ENCODE measurements around the gene SYNE1. TPM values are rescaled to one million over a fixed set of nuclear protein-coding genes. Genes with fewer than 3 reads are reported as not detected.

SYNE1 gene
- total RNA-seq, 1 donor from 2014 or later: 6.0 TPM

DNA sequence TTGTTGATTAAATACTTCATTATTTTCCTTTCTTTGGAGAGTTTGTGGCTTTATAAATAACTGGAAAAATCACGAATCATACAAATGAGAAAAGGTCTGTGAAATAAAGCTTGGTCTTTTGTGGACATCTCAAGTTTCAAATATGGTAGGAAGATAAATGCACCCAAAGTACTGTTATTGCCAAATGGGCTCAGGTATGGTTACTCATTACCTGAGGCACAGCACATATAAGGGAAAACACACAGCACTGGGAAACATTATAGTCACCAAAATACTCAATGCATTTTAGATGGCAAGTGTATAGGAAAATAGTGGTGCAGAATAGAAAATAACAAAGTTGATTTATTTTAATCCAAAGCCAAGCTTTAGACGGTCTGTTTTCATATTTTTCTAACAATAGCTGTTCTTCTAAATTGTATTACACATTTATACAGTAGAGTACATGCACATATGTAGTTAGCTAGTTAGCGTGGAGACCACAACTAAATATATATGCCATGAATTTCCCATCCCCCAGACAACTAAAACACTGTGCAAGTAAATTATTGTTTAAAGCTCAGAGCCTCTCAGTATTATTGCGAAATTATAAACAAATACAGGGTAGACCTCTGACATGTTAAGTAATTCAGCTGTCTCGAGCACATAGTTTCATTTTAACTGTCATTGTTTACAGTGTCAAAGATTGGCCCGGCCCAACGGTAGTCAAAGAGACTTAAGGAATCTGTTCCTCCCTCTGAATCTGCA lies 336.0 kb downstream of the SYNE1 start:
- H3K79me2 ChIP-seq (ENCODE audit: low read depth): no peaks in the 10 kb centered on the region
- peak overlapping the region; percentile 23 for H3K9ac ChIP-seq
- no peak for TF ChIP-seq EZH2phosphoT487 (IDR thresholded peaks at IDR 0.05)
- TF ChIP-seq, protein P1, sequence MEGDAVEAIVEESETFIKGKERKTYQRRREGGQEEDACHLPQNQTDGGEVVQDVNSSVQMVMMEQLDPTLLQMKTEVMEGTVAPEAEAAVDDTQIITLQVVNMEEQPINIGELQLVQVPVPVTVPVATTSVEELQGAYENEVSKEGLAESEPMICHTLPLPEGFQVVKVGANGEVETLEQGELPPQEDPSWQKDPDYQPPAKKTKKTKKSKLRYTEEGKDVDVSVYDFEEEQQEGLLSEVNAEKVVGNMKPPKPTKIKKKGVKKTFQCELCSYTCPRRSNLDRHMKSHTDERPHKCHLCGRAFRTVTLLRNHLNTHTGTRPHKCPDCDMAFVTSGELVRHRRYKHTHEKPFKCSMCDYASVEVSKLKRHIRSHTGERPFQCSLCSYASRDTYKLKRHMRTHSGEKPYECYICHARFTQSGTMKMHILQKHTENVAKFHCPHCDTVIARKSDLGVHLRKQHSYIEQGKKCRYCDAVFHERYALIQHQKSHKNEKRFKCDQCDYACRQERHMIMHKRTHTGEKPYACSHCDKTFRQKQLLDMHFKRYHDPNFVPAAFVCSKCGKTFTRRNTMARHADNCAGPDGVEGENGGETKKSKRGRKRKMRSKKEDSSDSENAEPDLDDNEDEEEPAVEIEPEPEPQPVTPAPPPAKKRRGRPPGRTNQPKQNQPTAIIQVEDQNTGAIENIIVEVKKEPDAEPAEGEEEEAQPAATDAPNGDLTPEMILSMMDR (IDR thresholded peaks at IDR 0.05): no peak
- no peak for TF ChIP-seq EZH2 (IDR thresholded peaks at IDR 0.05)
- H3K9me3 ChIP-seq (ENCODE audit: low read depth): no peaks in the 10 kb centered on the region
- H3K4me3 Mint-ChIP-seq: peak overlapping the region; percentile 96
- peaks cover 2% of the 10 kb centered on the region for H3K36me3 Mint-ChIP-seq
- peak overlapping the region; percentile 66 for H3K4me3 ChIP-seq
- peak overlapping the region; percentile 100 for H2AFZ ChIP-seq (replicated peaks)
- no peaks in the 10 kb centered on the region for H3K36me3 ChIP-seq
- H3K27ac ChIP-seq: no peak overlapping the region
- no peak for DNase-seq (ENCODE audit: low spot score)
- H3K9me3 Mint-ChIP-seq: no peaks in the 10 kb centered on the region
- peaks cover 2% of the 10 kb centered on the region for H3K27me3 Mint-ChIP-seq (ENCODE audit: insufficient read depth, low read depth)
- peak overlapping the region; percentile 89 for H3K27ac Mint-ChIP-seq
- peak overlapping the region; percentile 85 for H3K4me2 ChIP-seq
- H3K27me3 ChIP-seq: no peaks in the 10 kb centered on the region
- no peaks in the 10 kb centered on the region for H4K20me1 ChIP-seq (ENCODE audit: low read depth)
- H3F3A ChIP-seq (ENCODE audit: low read depth): no peaks in the 10 kb centered on the region
- H3K4me1 ChIP-seq: peaks cover 6% of the 10 kb centered on the region
- H3K4me1 Mint-ChIP-seq: peaks cover 23% of the 10 kb centered on the region

DNA sequence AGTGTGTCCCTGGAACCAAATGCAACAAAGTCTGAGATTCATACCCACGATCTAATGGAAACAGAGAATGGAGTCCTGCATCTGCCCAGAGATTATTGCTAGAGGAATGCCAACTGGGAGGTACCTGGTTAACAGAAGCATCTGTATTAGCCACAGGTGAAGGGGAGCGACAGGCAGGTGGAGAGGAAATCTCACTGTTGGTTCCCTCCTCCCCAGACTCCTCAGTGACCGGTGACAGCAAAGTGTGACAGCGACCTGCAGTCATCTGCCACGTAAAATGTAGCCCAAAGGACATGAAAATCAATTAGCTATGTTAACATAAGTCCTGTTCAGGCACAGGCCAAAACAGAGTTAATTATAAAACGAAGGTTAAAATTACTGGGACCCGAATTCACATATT lies 336.6 kb downstream of the SYNE1 start:
- H3K9ac ChIP-seq: no peak overlapping the region
- Mint-ChIP-seq H3K36me3 (no peaks in the 10 kb centered on the region), H3K27ac (no peak overlapping the region), H3K4me3 (peak overlapping the region; percentile 96), H3K9me3 (no peaks in the 10 kb centered on the region), H3K4me1 (peaks cover 26% of the 10 kb centered on the region), H3K27me3 (ENCODE audit: insufficient read depth, low read depth) (peaks cover 2% of the 10 kb centered on the region)
- H2AFZ ChIP-seq (replicated peaks): no peak overlapping the region
- H3K27me3 ChIP-seq: no peaks in the 10 kb centered on the region
- H3K79me2 ChIP-seq (ENCODE audit: low read depth): no peaks in the 10 kb centered on the region
- H3F3A ChIP-seq (ENCODE audit: low read depth): no peaks in the 10 kb centered on the region
- H3K4me1 ChIP-seq: peaks cover 6% of the 10 kb centered on the region
- H3K36me3 ChIP-seq: no peaks in the 10 kb centered on the region
- H3K4me2 ChIP-seq: no peak overlapping the region
- no peak for DNase-seq (ENCODE audit: low spot score)
- TF ChIP-seq, protein P1 (IDR thresholded peaks at IDR 0.05): no peak
- TF ChIP-seq EZH2 (IDR thresholded peaks at IDR 0.05) (no peak), EZH2phosphoT487 (IDR thresholded peaks at IDR 0.05) (no peak)
- H4K20me1 ChIP-seq (ENCODE audit: low read depth): no peaks in the 10 kb centered on the region
- H3K9me3 ChIP-seq (ENCODE audit: low read depth): no peaks in the 10 kb centered on the region
- H3K27ac ChIP-seq: no peak overlapping the region
- H3K4me3 ChIP-seq: no peak overlapping the region

DNA sequence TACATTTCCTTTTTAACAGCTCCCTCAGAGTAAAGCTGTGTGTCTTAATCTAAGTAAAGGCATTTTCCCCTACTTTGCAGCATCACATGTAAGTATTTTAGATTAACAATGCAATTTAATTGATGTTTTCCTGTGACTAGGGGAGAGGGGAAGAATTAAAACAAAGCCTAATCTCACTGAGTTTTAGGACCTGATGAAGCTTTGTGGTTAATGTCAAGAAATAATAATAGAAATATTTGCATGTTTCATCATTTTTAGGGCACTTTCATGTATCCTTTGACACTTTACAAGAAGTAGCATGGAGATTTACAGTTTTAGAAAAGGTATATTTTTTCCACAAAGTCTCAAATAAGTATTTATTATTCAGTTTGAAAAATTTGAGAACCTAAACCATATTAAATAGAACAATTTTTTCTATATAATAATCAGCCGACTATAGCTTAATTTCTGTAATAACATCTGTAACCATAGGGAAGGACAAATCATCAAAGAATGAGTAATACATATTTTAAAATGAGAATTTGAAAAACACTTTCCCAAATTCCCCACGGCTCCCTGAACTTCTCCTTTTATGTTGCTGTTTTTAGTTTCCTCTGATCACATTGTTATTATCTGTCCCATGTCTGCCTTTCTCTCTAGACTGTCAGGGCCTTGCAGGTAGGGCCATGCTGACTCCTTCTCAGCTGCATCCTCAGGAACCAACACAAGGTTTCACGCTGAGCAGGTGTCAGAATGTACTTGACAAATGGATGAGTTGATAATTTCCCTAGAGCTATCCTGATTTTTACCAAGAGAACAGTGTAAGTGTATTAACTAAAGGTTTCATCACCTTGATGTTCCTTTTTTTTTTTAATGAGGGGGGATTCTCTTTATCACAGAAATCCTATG lies 338.1 kb downstream of the SYNE1 start:
- no peak for DNase-seq (ENCODE audit: low spot score)
- TF ChIP-seq EZH2 (IDR thresholded peaks at IDR 0.05) (no peak), EZH2phosphoT487 (IDR thresholded peaks at IDR 0.05) (no peak)
- TF ChIP-seq, protein P1 (IDR thresholded peaks at IDR 0.05): no peak
- no peak overlapping the region for H3K27ac ChIP-seq
- H3K4me3 ChIP-seq: no peak overlapping the region
- H3K27me3 ChIP-seq: no peaks in the 10 kb centered on the region
- no peak overlapping the region for H3K9ac ChIP-seq
- H3F3A ChIP-seq (ENCODE audit: low read depth): no peaks in the 10 kb centered on the region
- no peak overlapping the region for H3K4me2 ChIP-seq
- Mint-ChIP-seq H3K27me3 (ENCODE audit: insufficient read depth, low read depth) (peaks cover 2% of the 10 kb centered on the region), H3K4me1 (peaks cover 26% of the 10 kb centered on the region), H3K27ac (no peak overlapping the region), H3K4me3 (no peak overlapping the region), H3K9me3 (no peaks in the 10 kb centered on the region), H3K36me3 (no peaks in the 10 kb centered on the region)
- H3K36me3 ChIP-seq: no peaks in the 10 kb centered on the region
- no peaks in the 10 kb centered on the region for H3K9me3 ChIP-seq (ENCODE audit: low read depth)
- H4K20me1 ChIP-seq (ENCODE audit: low read depth): no peaks in the 10 kb centered on the region
- no peaks in the 10 kb centered on the region for H3K79me2 ChIP-seq (ENCODE audit: low read depth)
- H3K4me1 ChIP-seq: peaks cover 6% of the 10 kb centered on the region
- H2AFZ ChIP-seq (replicated peaks): no peak overlapping the region

Data from neural progenitor cell (in vitro differentiated cells).